GM12878 (cell line): ENCODE results near the gene NAV2. TPM values are rescaled to one million over a fixed set of nuclear protein-coding genes. Genes with fewer than 3 reads are reported as not detected.

Experiments
- ATAC-seq: fragments of 200-7000 bp; cut with Tn5 transposase; 3 replicates; pipeline ENCODE4 v1.9.1; 2020; ENCODE audit warnings: mild to moderate bottlenecking, moderate library complexity
- BruUV-seq: library from RNA; stranded (reverse); fragments of 400-500 nt; replicated peaks from 2 replicates; lab custom pipeline; 2021; lab: Mats Ljungman, UMichigan
- CTCF ChIA-PET: fragments of 300-600 bp; sonication (Branson Sonifier 250); formaldehyde crosslinking; extraction: SDS; loops from one replicate; lab custom pipeline; 2021; ENCODE audit warnings: inconsistent platforms; lab: Yijun Ruan, JAX
- POLR2A ChIA-PET: fragments of 350-600 bp; formaldehyde crosslinking; extraction: SDS; loops from one replicate; lab custom pipeline; 2021; ENCODE audit warnings: inconsistent platforms; lab: Charles Lee
- RAD21 ChIA-PET: fragments of 300-600 bp; sonication (Branson Sonifier 250); formaldehyde crosslinking; loops from one replicate; lab custom pipeline; 2023; ENCODE audit warnings: antibody characterized with exemption; ENCODE audit not compliant: unreplicated experiment; lab: Charles Lee
- SMC1A ChIA-PET: fragments of 300-600 bp; sonication (Branson Sonifier 250); formaldehyde crosslinking; loops from one replicate; lab custom pipeline; 2023; ENCODE audit not compliant: unreplicated experiment, uncharacterized antibody; lab: Charles Lee
- DNase-seq: peaks from one replicate; pipeline ENCODE4 v3.0.0-alpha.2; 2011; ENCODE audit warnings: low read depth, low spot score
- FAIRE-seq: peaks from 3 replicates; lab custom pipeline; 2011; peaks lifted over from hg19 to GRCh38; lab: Jason Lieb, UNC
- H2AFZ ChIP-seq: 2 replicates; pipeline ENCODE4 v1.6.0; 2011; ENCODE audit warnings: low read depth, low read length, control low read depth; ENCODE audit not compliant: control insufficient read depth
- H3K27ac ChIP-seq: 2 replicates; pipeline ENCODE4 v1.5.1; 2011; ENCODE audit warnings: control low read depth; ENCODE audit not compliant: control insufficient read depth, insufficient read depth
- H3K27me3 ChIP-seq, 2 experiments: replicated peaks in 1 of 2; 2 replicates each; pipeline versions ENCODE4 v1.6.0 to v1.6.1; 2011; ENCODE audit warnings: low read length in 1 of 2; ENCODE audit not compliant: control insufficient read depth in 2 of 2, insufficient read depth in 2 of 2
- H3K36me3 ChIP-seq, 2 experiments: 2 replicates each; pipeline ENCODE4 v1.5.1; 2011; ENCODE audit warnings: low read length in 1 of 2; ENCODE audit not compliant: control insufficient read depth in 2 of 2, insufficient read depth in 2 of 2
- H3K4me1 ChIP-seq: 2 replicates; pipeline ENCODE4 v1.6.1; 2011; ENCODE audit warnings: mild to moderate bottlenecking, low read length, moderate library complexity, mixed read lengths; ENCODE audit not compliant: control insufficient read depth, insufficient read depth
- H3K4me2 ChIP-seq: 2 replicates; pipeline ENCODE4 v1.6.0; 2011; ENCODE audit warnings: control low read depth; ENCODE audit not compliant: control insufficient read depth, insufficient read depth
- H3K4me3 ChIP-seq: fragments of 200-600 bp; sonication (generic); 2 replicates; pipeline ENCODE4 v1.5.1; 2016
- H3K79me2 ChIP-seq: 2 replicates; pipeline ENCODE4 v1.6.0; 2011; ENCODE audit warnings: low read length; ENCODE audit not compliant: control insufficient read depth, insufficient read depth
- H3K9ac ChIP-seq: 2 replicates; pipeline ENCODE4 v1.8.0; 2011; ENCODE audit warnings: low read length, control low read depth, mixed read lengths; ENCODE audit not compliant: control insufficient read depth, insufficient read depth
- H3K9me3 ChIP-seq: replicated peaks from 3 replicates; pipeline ENCODE4 v1.5.1; 2011; ENCODE audit warnings: mild to moderate bottlenecking, low read length; ENCODE audit not compliant: control insufficient read depth, insufficient read depth
- H4K20me1 ChIP-seq: 2 replicates; pipeline ENCODE4 v1.6.0; 2011; ENCODE audit not compliant: control insufficient read depth, insufficient read depth
- ATF7 ChIP-seq: fragments of 450-650 bp; IDR thresholded peaks from 2 replicates; pipeline ENCODE4 v1.6.1; 2016; ENCODE audit warnings: low read depth, mild to moderate bottlenecking
- CBX3 ChIP-seq: fragments of 200-600 bp; sonication (generic); IDR thresholded peaks from 2 replicates; pipeline ENCODE4 v1.6.1; 2016; ENCODE audit warnings: low read depth, borderline replicate concordance
- CUX1 ChIP-seq: IDR thresholded peaks from 2 replicates; pipeline ENCODE4 v1.6.1; 2012; ENCODE audit warnings: improper control_type of control experiment, low read depth, low read length; ENCODE audit not compliant: insufficient replicate concordance
- DPF2 ChIP-seq: fragments of 450-650 bp; IDR thresholded peaks from 2 replicates; pipeline ENCODE4 v1.6.1; 2017; ENCODE audit warnings: mild to moderate bottlenecking
- ELK1 ChIP-seq: IDR thresholded peaks from 2 replicates; pipeline ENCODE4 v1.6.1; 2012; ENCODE audit warnings: low read depth, low read length, improper control_type of control experiment
- GABPA ChIP-seq: IDR thresholded peaks from 2 replicates; pipeline ENCODE4 v1.6.1; 2014; ENCODE audit warnings: antibody characterized with exemption, low read depth, mild to moderate bottlenecking, inconsistent platforms
- IKZF1 ChIP-seq: fragments of 450-650 bp; conservative IDR thresholded peaks from 2 replicates; pipeline ENCODE4 v1.6.1; 2017; ENCODE audit warnings: antibody characterized with exemption, mild to moderate bottlenecking
- PAX5 ChIP-seq: IDR thresholded peaks from 2 replicates; pipeline ENCODE4 v1.6.1; 2011; ENCODE audit warnings: low read depth, low read length, borderline replicate concordance
- PBX3 ChIP-seq: IDR thresholded peaks from 2 replicates; pipeline ENCODE4 v1.6.1; 2011; ENCODE audit warnings: mild to moderate bottlenecking, low read depth, low read length, moderate library complexity; ENCODE audit not compliant: insufficient replicate concordance
- SMC3 ChIP-seq: IDR thresholded peaks from 2 replicates; pipeline ENCODE4 v1.6.1; 2011; ENCODE audit warnings: low read length, improper control_type of control experiment, borderline replicate concordance
- SUZ12 ChIP-seq: fragments of 200-600 bp; sonication (generic); IDR thresholded peaks from one replicate; pipeline ENCODE4 v1.6.1; 2018; ENCODE audit warnings: antibody characterized with exemption, mild to moderate bottlenecking; ENCODE audit not compliant: unreplicated experiment
- YY1 ChIP-seq: IDR thresholded peaks from 2 replicates; pipeline ENCODE4 v1.6.1; 2011; ENCODE audit warnings: low read depth, mild to moderate bottlenecking, low read length
- ZNF274 ChIP-seq: IDR thresholded peaks from one replicate; pipeline ENCODE4 v1.8.0; 2011; ENCODE audit not compliant: insufficient read length, insufficient read depth
- WGBS: methylation state at CpG from one replicate; pipeline ENCODE4 v1.1.6; 2016; ENCODE audit warnings: low lambda C conversion rate; ENCODE audit not compliant: insufficient replicate concordance, insufficient coverage; ENCODE audit errors: missing lambda C conversion rate; 5-methylcytosine and 5-hydroxymethylcytosine counted together
- in situ Hi-C: fragments of 300-500 bp; cut with MboI; formaldehyde crosslinking; loops from 9 replicates; pipeline ENCODE4 v1.14.3; 2018; ENCODE audit warnings: mixed read lengths
- intact Hi-C: fragments of 100-400 bp; cut with micrococcal nuclease; formaldehyde crosslinking; loops from one replicate; pipeline ENCODE4 v1.14.2; 2022; ENCODE audit not compliant: unreplicated experiment
- polyA plus RNA-seq, 11 experiments: library from polyadenylated mRNA; depleted of rRNA in 4 of 11; unstranded in 6 of 11; stranded (reverse) in 5 of 11; fragments of >200 nt; fragmentation: Nextera tagmentation in 4 of 11; fragmentation: Illumina TruSeq in 1 of 11; extraction: Ambion mirVana in 4 of 11; extraction: Trizol in 1 of 11; gene quantifications; 1 replicate in 1 of 11; 2 replicates in 10 of 11; pipeline versions ENCODE4 v1.2.1 to v1.2.3, GENCODE V29; 2011 to 2016; ENCODE audit warnings: inconsistent platforms in 2 of 11, missing spikeins in 2 of 11, low read depth in 1 of 11
- total RNA-seq, 4 experiments: library from RNA; depleted of rRNA in 3 of 4; stranded (reverse); fragments of >200 nt in 3 of 4; fragmentation: Illumina TruSeq in 1 of 4; extraction: Trizol in 1 of 4; gene quantifications; 2 replicates each; pipeline versions ENCODE4 v1.2.1 to v1.2.3, GENCODE V29; 2013 to 2021

The NAV2 gene
- total and polyA plus RNA-seq, 10 of the 15 experiments (the other 5 are each of a cell fraction or from before 2014, with no cell fraction given), result 0.35 to 6.1 (median 1.1) TPM

GRCh38 chr11:20010156-20010850 lies 297.7 kb downstream of the NAV2 start:
- Histone ChIP-seq H3K4me1 (no peaks in the 10 kb centered on the region), H3K9me3 (no peaks in the 10 kb centered on the region), H3K4me2 (no peak overlapping the region), H3K4me3 (no peak overlapping the region), H4K20me1 (no peaks in the 10 kb centered on the region), H3K79me2 (no peaks in the 10 kb centered on the region), H3K9ac (no peak overlapping the region), H3K36me3 (no peaks in the 10 kb centered on the region), H3K27me3 (peaks cover 0 to 2% of the 10 kb centered on the region in 2 experiments; a peak in 1 of 4 replicates), H2AFZ (no peak overlapping the region), H3K27ac (no peak overlapping the region)
- no peak for FAIRE-seq
- in situ Hi-C loops, result no loop called here
- CTCF ChIA-PET, result interaction anchor here (0.9 kb wide), 1 partner anchor 118 kb away, joined by 3 read pairs; no protein-coding TSS in a partner anchor
- WGBS, result 49% methylated on average over 8 of the region's 8 CpGs
- BruUV-seq, result no TSS peak
- RAD21 ChIA-PET, result no interaction called here
- DNase-seq, result no peak
- intact Hi-C loops, result no loop called here
- no peak for TF ChIP-seq DPF2
- TF ChIP-seq ELK1, result no peak
- TF ChIP-seq ATF7, result no peak
- no peak for TF ChIP-seq SMC3
- TF ChIP-seq GABPA, result no peak
- TF ChIP-seq PAX5, result no peak
- TF ChIP-seq YY1, result no peak
- TF ChIP-seq CUX1, result no peak
- TF ChIP-seq SUZ12, result no peak
- no peak for TF ChIP-seq ZNF274
- TF ChIP-seq IKZF1, result no peak
- no peak for TF ChIP-seq PBX3
- TF ChIP-seq CBX3, result no peak
- POLR2A ChIA-PET, result no interaction called here
- SMC1A ChIA-PET, result interaction anchor here (1.1 kb wide), 1 partner anchor 14 kb away, joined by 3 read pairs; no protein-coding TSS in a partner anchor
- no peak for ATAC-seq
